Skeletal muscle satellite cell (primary cell): ENCODE measurements around the gene RNMT. TPM values are rescaled to one million over a fixed set of nuclear protein-coding genes. Genes with fewer than 3 reads are reported as not detected.

Source experiments
- small RNA-seq: library from RNA; depleted of rRNA; stranded (forward); fragments of <200 nt; gene quantifications from one replicate; pipeline ENCODE3, GENCODE V24; 2012

RNMT gene

Small RNAs within 50 kb of the gene (small RNA-seq; reads per million reads assigned to genes)
- gene AP001525.1: not detected
- gene RN7SL362P: not detected
